A673 (cell line): ENCODE data around the gene KIF23. TPM values are rescaled to one million over a fixed set of nuclear protein-coding genes. Genes with fewer than 3 reads are reported as not detected.
A peak's percentile ranks its signal among the peaks of the same experiment; 100 is the strongest.

ENCODE experiments used
- BruUV-seq: library from RNA; stranded (reverse); fragments of 400-500 nt; replicated peaks from 2 replicates; lab custom pipeline; 2021; lab: Mats Ljungman, UMichigan
- CTCF ChIA-PET: fragments of 300-600 bp; sonication (Branson Sonifier 250); formaldehyde crosslinking; loops from one replicate; lab custom pipeline; 2022; ENCODE audit warnings: antibody characterized with exemption; lab: Charles Lee
- POLR2A ChIA-PET: fragments of 300-600 bp; sonication (Branson Sonifier 250); formaldehyde crosslinking; loops from one replicate; lab custom pipeline; 2022; ENCODE audit warnings: antibody characterized with exemption; ENCODE audit not compliant: low non-redundant PET; lab: Charles Lee
- DNase-seq: peaks from one replicate; pipeline ENCODE4 v3.0.0-alpha.2; 2015; ENCODE audit warnings: low spot score
- H3K27ac ChIP-seq: fragments of 200-600 bp; sonication (generic); 2 replicates; pipeline ENCODE4 v1.5.1; 2016; ENCODE audit warnings: mixed run types, low read depth, mild to moderate bottlenecking, mixed read lengths, antibody characterized with exemption, low read length; ENCODE audit not compliant: poor library complexity, severe bottlenecking
- H3K27me3 ChIP-seq: fragments of 200-600 bp; sonication (generic); replicated peaks from 2 replicates; pipeline ENCODE4 v1.6.1; 2017; ENCODE audit warnings: mixed run types, low read depth, mild to moderate bottlenecking, mixed read lengths, antibody characterized with exemption, low read length; ENCODE audit not compliant: insufficient read depth, poor library complexity
- H3K36me3 ChIP-seq: fragments of 200-600 bp; sonication (generic); 2 replicates; pipeline ENCODE4 v1.6.1; 2016; ENCODE audit warnings: mixed run types, mild to moderate bottlenecking, mixed read lengths, antibody characterized with exemption, low read length; ENCODE audit not compliant: insufficient read depth, poor library complexity, severe bottlenecking
- H3K4me1 ChIP-seq: fragments of 200-600 bp; sonication (generic); 2 replicates; pipeline ENCODE4 v1.6.1; 2017; ENCODE audit warnings: mixed run types, mild to moderate bottlenecking, mixed read lengths, antibody characterized with exemption, low read length; ENCODE audit not compliant: insufficient read depth, poor library complexity, severe bottlenecking
- H3K4me3 ChIP-seq: fragments of 200-600 bp; sonication (generic); 2 replicates; pipeline ENCODE4 v1.5.1; 2016; ENCODE audit warnings: low read depth, mixed run types, mild to moderate bottlenecking, mixed read lengths, low read length; ENCODE audit not compliant: poor library complexity, severe bottlenecking
- H3K9me3 ChIP-seq: fragments of 200-600 bp; sonication (generic); 2 replicates; pipeline ENCODE4 v1.6.1; 2016; ENCODE audit warnings: mixed run types, low read depth, mild to moderate bottlenecking, mixed read lengths, antibody characterized with exemption, low read length; ENCODE audit not compliant: poor library complexity, severe bottlenecking
- EZH2 ChIP-seq: fragments of 200-600 bp; sonication (generic); IDR thresholded peaks from 2 replicates; pipeline ENCODE4 v1.6.1; 2017; ENCODE audit warnings: borderline replicate concordance, low read depth, mild to moderate bottlenecking, mixed read lengths, antibody characterized with exemption, low read length; ENCODE audit not compliant: poor library complexity, severe bottlenecking
- intact Hi-C: fragments of 100-400 bp; cut with micrococcal nuclease; formaldehyde crosslinking; loops from one replicate; pipeline ENCODE4 v1.10.0; 2022; ENCODE audit not compliant: unreplicated experiment
- total RNA-seq: library from RNA; stranded (reverse); gene quantifications from 2 replicates; pipeline ENCODE4 v1.2.3, GENCODE V29; 2021
- TF ChIP-seq, protein P1 (sequence below): fragments of 300-800, 200-600 bp; sonication (generic); conservative IDR thresholded peaks from 2 replicates; pipeline ENCODE4 v1.5.1; 2017; ENCODE audit warnings: low read depth, mild to moderate bottlenecking, antibody characterized with exemption, low read length, moderate library complexity, mixed read lengths

The KIF23 gene
- total RNA-seq, 1 experiment from 2014 or later = 124 TPM

DNA sequence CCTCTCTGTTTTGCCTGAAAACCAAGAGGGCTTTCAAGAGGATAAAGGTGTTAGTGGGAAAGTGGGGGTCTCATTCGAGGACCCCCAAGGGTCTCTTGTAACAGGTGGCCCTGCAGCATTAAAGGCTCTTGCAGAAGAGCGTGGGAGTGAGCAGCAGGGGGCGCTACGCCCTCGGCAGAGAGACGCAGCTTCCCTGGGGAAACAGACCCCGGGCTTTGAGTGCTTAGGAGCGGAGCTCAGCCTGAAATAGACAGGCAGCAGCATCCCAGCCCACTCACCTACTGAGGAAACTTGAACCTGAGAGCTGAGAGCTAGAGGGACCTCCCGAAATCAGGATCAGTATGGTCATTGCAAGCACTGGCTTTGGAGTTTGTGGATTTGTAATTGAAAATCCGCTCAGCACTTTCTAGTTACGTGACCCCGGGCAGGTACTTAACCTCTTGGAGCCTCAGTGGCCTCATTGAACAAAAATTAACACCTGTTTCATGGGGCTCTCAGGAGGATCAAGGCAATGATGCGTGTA lies 64.2 kb downstream of the KIF23 start:
- Histone ChIP-seq H3K4me3 (no peak overlapping the region), H3K36me3 (no peaks in the 10 kb centered on the region), H3K27ac (no peak overlapping the region), H3K9me3 (no peaks in the 10 kb centered on the region), H3K27me3 (no peaks in the 10 kb centered on the region), H3K4me1 (no peaks in the 10 kb centered on the region)
- no TSS peak for BruUV-seq
- DNase-seq = peak; percentile 82
- TF ChIP-seq EZH2 = no peak
- TF ChIP-seq, protein P1, sequence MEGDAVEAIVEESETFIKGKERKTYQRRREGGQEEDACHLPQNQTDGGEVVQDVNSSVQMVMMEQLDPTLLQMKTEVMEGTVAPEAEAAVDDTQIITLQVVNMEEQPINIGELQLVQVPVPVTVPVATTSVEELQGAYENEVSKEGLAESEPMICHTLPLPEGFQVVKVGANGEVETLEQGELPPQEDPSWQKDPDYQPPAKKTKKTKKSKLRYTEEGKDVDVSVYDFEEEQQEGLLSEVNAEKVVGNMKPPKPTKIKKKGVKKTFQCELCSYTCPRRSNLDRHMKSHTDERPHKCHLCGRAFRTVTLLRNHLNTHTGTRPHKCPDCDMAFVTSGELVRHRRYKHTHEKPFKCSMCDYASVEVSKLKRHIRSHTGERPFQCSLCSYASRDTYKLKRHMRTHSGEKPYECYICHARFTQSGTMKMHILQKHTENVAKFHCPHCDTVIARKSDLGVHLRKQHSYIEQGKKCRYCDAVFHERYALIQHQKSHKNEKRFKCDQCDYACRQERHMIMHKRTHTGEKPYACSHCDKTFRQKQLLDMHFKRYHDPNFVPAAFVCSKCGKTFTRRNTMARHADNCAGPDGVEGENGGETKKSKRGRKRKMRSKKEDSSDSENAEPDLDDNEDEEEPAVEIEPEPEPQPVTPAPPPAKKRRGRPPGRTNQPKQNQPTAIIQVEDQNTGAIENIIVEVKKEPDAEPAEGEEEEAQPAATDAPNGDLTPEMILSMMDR = peak; percentile 97
- POLR2A ChIA-PET = no interaction called here
- intact Hi-C loops = loop anchor here (5.0 to 10.0 kb wide), 4 partner anchors 249 to 1009 kb away; no protein-coding TSS in a partner anchor
- CTCF ChIA-PET = interaction anchor here (0.6 to 2.6 kb wide), 7 partner anchors 11 to 1244 kb away, joined by 3 to 12 read pairs (median 3); no protein-coding TSS in a partner anchor

DNA sequence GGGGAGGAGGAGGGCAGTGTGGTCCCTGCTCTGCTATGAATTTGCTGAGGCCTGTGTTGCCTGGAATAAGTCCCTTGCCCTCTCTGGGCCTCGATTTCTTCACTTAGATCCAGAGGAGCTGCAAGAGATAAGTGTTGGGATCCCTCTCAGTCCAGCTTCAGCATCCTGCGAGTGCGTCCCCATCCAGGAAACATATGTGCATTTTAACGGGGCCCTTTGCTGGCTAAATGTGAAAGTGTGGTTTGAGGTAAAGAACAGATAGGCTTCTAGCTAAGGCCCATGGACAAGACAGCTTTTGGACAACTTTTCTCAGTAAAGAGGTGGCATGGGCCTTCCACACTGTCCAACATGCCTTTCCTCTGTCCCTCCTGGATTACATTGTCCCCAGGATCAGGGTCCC lies 64.9 kb downstream of the KIF23 start:
- Histone ChIP-seq H3K27me3 (no peaks in the 10 kb centered on the region), H3K36me3 (no peaks in the 10 kb centered on the region), H3K9me3 (no peaks in the 10 kb centered on the region), H3K27ac (no peak overlapping the region), H3K4me1 (no peaks in the 10 kb centered on the region), H3K4me3 (no peak overlapping the region)
- CTCF ChIA-PET = no interaction called here
- no peak for DNase-seq
- POLR2A ChIA-PET = interaction anchor here (0.7 kb wide), 1 partner anchor 23 kb away, joined by 3 read pairs; no protein-coding TSS in a partner anchor
- intact Hi-C loops = loop anchor here (5.0 to 10.0 kb wide), 4 partner anchors 248 to 1008 kb away; no protein-coding TSS in a partner anchor
- no peak for TF ChIP-seq EZH2
- TF ChIP-seq, protein P1 = no peak
- BruUV-seq = no TSS peak

DNA sequence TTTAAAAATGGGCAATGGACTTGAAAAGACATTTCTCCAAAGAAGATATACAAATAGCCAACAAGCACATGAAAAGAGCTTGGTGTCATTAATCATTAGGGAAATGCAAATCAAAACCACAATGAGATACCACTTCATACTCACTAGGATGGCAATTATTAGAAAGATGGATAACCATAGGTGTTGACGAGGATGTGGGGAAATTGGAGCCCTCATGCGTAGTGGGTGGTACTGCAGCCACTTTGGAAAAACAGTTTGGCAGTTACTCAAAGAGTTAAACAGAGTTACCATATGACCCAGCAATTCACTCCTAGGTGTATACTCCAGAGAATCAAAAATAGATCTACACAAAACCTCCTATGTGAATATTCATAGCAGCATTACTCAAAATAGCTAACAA lies 65.8 kb downstream of the KIF23 start:
- Histone ChIP-seq H3K36me3 (no peaks in the 10 kb centered on the region), H3K27ac (no peak overlapping the region), H3K4me1 (no peaks in the 10 kb centered on the region), H3K27me3 (no peaks in the 10 kb centered on the region), H3K9me3 (no peaks in the 10 kb centered on the region), H3K4me3 (no peak overlapping the region)
- TF ChIP-seq EZH2 = no peak
- TF ChIP-seq, protein P1 = no peak
- ChIA-PET CTCF (no interaction called here), POLR2A (no interaction called here)
- intact Hi-C loops = loop anchor here (5.0 to 10.0 kb wide), 4 partner anchors 247 to 1007 kb away; no protein-coding TSS in a partner anchor
- BruUV-seq = no TSS peak
- no peak for DNase-seq
